CD4-positive, alpha-beta T cell treated with Interleukin-15 for 4 hours (primary cell): ENCODE data around the gene AHNAK.

ENCODE experiments used
- DNase-seq: peaks from one replicate; pipeline ENCODE4 v3.0.0-alpha.2; 2020; ENCODE audit warnings: low spot score

The AHNAK gene

DNA sequence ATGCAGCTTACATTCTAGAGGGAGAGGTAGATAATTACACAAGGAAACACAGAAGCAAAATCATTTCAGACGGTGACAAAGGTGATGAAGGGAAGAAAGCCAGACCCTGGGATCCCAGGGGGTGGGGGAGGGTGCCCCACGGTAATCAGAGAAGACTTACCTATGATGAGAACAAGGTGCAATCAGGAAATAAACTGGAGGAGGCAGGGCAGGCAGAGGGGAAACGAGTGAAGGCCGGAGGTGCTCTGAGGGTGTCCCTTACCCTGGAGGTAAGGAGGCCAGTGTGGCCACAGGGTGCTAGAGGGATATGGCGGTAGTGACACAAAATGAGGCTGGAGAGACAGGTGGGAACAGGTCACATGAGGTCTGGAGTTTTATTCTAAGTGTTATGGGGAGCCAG is 141.7 kb downstream of the AHNAK start:
- no peak for DNase-seq

DNA sequence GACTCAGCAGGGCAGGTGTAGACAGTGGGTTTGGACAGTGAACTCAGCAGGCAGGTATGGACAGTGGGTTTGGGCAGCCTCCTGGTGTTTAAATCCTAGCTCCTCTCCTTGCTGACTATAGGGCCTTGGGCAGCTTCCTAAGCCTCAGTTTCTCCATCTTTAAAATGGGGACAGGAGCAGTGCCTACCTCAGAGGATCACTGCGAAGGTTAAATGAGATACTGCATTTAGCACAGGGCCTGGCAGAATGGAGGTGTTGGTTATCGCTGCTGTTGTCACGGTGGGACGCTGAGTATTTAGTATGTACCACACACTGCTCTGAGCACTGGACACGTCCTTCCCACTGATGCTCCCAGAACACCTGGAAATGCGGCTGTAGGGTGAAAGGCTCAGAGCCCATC is 142.2 kb downstream of the AHNAK start:
- no peak for DNase-seq

DNA sequence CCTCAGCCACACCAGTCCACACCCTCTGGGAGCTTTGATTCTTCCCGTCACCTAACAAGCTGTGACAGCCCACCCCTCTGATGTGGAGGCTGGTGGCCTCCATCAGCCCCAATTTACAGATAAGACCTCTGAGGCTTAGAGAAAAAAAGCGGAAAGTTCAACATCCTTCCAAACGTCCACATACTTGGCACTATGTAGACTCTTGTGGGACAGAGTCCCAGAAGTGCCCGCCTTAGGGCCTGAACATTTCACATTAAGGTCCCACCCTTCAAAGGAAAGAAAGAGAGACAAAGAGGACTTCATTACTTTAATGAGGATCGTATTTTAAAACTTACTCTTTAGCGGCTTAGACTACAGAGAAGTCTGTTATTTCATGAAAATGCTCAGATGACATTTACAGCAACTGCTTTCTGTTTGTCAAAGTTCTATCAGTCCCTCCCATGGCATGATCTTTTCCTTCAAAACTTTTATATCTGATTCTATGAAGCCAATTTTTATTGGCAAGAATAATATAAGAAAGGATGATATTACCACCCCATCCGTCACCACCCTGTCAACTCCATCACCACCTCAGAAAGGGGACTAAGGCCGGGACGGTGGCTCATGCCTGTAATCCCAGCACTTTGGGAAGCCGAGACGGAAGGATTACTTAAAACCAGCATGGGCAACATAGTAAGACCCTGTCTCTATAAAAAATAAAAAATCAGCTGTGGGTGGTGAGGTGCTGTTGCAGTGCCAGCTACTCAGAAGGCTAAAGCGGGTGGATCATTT is 143.5 kb downstream of the AHNAK start:
- DNase-seq: no peak

DNA sequence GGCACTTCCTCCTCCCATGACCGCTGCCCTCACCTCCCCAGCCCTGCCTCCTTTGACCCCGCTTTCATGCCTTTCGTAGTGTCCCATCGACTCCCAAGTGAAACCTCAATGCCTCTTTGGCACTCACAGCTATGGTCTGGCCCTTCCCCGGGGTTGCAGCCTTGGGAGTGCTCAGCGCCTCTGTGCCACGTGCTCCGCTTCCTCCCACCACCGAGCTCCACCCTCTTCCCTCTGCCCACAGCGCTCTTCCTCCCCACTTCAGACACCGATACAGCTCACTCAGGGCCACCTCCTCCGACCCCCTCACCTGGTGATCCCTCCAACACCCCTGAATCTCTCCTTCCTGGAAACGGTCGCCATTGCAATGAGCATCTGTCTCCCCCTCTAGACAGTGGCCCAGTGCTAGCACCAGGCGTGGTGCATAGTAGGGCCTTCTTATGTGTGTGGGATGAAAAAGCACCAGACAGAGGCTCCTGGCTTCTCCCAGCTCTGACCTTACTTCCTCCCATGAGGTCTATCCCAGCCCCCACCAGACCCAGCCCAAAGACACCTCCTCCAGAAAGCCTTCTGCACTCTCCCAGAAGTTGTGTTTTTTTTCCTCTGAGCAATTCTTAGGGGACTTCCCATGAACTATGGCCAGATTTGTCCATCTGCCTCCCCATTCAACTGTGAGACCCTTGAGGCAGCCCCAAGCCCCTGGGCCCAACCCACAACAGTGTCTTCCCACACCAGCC is 144.2 kb downstream of the AHNAK start:
- DNase-seq: peak; percentile 50

DNA sequence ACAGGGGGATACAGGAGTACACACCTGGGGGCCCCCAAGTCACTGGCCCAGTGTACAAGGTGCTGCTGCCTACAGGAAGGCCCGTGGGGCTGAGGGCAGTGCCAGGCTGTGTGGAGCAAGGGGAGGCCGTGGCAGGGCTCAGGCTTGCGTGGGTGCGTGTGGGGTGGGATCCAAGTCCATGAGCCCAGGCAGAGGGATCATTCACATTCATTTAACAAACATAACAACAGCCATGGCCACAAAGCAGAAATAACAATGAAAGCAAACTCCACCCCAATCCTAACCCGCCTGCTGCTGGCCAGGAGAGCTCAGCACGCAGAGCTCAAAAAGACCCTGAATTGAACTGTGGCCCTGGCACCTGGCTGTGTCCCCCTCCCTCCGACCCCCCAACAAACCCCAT is 144.8 kb downstream of the AHNAK start:
- no peak for DNase-seq

DNA sequence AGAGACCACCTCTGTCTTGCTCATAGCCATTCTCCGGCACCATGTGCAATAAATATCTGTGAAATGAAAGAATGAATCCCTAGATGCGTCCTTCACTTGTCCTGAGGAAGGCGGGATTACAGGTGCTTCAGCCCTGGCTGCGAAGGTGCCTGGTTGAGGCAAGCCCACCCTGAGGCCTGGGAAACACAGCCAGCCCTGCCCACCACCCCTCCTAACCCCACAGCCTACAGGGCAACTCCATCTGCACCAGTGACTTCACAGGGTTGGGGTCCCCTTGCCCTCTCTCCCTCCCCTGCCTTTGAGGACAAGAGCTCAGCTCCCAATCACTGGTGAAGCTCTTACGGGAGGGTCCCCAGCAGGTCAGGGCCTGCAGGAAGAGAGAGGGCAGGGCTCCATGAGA is 145.2 kb downstream of the AHNAK start:
- no peak for DNase-seq

DNA sequence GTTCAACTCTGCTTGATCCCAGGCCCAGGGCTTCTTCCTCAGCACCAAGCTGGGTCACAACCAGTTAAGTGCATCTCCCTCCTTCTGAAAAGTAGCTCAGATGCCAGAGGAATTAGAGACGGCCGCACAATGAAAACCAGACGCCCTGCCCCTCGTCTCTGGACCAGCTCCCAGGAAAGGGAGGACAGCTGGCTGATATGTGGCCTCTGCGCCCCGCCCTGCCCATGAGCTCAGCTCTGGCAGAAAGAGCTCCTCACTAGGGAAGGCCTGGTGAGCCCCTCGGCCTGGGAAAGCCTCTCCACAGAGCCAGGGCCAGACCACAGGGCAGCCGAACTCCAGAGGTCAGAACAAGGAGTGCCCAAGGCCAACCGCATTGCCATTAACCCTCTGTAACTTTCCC is 145.8 kb downstream of the AHNAK start:
- no peak for DNase-seq

DNA sequence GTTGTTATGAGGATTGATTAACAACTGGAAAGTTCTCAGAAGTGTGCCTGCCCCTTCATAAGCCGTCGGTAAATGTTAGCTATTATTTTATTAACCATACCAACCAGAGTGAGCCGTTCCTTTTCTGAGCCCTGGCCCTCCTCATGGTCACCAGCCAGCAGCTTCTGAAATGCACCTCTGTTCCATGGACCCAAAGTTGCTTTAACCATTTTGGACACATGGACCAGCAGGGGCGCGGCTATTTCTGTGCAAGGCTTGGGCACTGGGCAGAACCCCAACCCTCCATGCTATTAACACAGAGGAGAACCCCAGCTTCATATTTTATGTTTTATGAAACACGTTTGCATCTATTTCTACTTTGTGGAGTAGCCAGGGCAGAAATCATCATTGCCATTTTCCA is 146.3 kb downstream of the AHNAK start:
- DNase-seq: no peak

DNA sequence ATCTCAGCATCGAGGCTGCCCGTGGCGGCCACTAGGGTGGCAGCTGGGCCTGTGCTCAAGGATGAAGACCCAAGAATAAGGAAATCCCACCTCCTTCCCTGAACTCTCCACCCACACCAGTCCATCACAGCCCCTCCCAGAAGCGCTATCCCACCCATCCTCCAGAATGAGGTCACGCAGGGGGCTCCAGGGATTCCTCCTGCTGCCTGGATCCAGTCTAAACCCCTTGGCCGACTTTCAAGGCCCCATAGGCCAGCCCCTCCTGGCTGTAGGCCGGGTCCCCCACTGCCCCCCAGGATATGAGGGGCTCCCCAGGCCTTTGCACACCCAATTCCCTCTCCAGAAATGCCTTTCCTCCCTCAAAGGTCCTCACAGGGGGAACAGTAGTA is 146.7 kb downstream of the AHNAK start:
- DNase-seq: no peak

DNA sequence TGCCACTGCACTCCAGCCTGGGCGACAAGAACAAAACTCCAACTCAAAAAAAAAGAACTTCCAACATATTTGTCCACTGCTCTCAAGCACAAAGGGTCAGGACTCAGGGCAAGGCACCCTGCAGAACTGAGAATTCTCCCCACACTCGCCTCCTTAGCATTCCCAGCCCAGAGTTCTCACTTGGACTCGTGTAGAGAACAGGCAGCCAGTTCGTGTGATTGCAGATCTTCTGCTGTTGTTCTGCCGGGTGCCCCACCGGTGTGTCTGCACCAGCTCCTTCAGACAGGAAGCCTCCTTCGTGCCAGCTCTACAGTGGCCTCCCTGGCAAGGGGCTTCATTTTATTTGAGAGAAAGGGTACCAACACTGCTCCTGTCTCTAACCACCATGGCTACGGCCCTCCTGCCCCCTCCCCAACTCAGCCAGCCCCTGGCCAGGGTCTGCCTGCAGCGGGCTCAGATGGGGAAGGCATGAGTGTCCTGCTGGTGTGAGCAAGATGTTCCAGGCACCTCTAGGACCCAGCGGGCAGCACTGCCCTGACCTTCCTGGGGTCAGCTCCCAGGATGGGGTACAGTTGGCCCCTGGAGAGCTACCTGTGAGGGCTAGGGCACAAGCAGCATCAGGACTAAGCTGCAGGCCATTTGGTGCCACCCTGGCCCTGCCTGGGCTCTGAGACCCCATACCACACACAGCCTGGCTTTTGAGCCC is 147.3 kb downstream of the AHNAK start:
- no peak for DNase-seq

DNA sequence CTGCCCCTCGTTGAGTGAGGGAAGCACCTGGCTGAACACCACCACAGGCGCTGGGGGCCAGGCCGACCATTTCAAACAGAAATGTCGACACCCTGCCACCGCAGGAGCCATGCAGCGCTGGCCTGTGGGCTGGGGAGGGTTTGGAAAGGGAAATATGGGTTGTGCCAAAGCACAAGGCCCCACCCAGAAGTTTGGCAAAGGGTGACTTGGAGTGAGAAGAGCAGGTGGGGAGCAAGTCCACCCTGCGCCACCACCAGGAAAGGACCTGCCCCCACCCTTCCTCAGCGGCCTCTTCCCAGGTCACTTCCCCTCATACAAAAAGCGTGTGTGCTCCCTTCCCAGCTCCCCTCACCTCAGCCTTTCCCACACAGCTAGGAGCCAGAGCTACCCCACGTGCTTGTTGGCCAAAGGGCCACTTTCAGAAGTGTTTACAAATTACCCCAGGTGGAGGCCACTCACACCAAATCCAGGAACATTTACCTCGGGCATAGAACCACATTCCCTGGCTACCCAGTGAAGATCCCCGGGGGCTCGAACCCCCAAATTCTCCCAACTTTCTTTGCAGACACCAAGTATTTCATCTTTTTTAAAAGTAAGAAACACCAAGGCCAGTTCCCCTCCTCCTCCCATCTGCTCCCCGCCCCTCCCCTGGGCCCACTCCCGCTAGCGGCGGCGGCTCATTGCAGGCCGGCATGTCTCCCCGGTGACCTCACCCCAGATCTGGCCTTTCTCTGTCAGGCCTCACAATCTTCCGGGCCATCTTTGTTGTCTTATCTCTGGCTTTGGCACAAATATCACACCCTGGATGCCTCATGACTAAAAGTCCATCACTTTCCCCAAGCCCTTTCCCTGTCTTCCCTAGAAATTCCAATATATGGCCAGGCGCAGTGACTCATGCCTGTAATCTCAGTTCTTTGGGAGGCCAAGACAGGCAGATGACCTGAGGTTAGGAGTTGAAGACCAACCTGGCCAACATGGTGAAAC is 148.3 kb downstream of the AHNAK start:
- no peak for DNase-seq

DNA sequence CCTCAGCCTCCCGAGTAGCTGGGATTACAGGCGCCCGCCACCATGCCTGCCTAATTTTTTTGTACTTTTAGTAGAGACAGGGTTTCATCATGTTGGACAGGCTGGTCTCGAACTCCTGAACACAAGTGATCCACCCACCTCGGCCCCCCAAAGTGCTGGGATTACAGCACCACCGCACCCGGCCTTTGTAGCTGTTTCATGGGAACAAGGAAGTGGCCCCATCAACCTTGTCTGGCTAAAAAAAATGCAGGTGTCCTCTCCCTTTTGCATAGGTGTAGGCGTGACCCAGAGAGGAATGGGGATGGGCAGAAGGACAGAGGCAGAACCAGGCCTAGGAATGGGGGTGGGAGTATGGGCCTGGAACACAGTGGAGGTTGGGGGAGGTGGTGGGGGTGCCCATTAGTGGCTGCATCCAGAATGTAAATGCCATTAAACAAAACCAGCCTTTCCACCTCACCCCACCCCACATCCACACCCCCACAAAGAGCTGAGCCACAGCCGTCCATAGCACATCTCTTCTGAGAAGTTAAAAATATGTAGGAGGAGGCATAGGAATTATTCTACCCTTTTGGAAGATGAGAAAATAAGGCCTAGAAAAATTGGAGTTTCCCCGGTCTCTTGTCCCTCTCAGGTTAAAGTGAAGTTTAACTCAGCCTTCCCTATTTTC is 150.6 kb downstream of the AHNAK start:
- no peak for DNase-seq

DNA sequence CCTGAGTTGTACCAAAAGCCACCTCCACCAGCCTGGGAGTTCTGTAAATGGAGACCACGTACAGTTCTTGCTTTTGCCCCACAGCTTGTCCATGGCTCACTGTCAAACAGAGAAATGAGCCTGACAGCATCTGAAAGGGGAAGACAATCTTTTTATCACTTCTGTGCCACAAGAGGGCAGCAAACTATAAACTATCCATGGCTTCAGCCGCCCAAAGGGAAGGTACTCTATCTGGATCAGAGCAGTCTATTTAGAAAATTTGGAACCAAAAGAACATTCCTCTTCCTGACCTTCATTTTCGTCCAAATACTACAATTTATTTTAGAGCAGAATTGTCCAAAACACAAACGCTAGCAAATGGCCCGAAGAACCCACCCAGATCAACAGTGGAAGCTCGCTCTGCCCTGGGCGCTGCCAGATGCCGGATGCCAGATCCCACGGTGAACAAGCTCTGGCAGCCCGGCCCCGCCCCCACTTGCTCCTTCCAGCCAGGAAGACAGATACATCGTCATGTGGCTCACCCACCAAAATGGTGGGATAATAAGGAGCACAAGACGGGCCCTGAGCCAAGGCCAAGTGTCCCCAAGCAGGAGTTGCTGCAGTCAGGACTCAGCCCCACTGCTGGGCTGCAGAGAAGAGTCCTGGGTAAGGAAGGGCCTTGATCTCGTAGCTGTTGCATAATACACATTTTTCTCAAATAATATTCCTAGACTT is 151.6 kb downstream of the AHNAK start:
- DNase-seq: peak; percentile 75

DNA sequence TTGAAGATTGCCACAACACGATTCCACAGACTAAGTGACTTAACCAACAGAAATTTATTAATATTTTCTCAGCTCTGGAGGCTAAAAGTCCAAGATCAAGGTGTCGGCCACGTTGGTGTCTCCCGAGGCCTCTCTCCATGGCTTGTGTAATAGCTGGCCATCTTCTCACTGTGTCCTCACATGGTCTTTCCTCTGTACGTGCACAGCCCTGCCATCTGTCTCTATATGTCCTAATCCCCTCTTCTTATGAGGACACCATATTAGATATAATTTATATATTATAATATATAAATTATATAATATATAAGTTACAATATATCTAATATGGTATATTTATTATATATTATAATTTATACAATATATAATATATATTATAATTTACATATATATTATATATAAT is 152.9 kb downstream of the AHNAK start:
- no peak for DNase-seq

DNA sequence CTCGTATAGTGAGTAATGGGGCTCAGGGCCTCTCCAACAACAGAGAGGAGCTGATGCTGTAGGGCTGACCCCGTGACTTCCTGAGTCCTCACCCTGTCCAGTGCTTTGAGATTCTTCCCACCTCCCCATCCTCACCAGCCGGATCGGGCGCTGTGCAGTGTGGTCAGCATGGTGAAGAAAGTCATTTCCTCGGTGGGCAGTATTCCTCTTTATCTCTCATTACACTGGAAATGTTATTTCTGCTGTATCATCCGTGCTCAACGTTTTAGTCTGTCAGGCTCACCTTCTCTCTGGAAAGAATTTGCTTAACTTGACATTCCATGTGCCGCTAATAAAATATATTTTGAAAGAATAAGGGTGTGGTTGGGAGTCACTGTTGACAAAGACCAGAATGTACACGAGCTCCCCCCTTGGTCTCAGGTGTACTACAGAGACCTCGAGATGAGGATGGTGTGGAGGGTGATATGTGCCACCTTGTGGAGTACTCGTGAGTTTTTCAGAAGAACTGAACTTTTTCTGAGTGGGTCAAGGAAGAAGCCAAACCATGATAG is 153.5 kb downstream of the AHNAK start:
- peak; percentile 48 for DNase-seq

DNA sequence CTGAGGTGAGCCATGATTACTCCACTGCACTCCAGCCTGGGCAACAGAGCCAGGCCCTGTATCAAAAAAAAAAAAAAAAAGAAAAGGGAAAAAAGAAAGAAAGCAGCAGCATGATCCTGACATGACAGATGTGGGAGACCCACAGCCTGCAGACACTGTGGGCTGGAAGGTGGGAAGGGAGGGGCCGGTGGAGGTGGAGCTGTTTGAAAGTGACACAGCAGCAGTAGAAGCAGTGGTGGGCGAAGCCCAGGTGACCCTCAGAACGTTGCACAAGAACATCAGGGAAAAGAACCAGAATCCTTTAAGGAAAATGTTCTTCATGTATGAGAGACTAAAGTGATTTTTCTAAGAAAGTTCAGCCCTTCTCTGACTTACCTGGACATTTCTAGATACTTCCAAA is 154.1 kb downstream of the AHNAK start:
- DNase-seq: no peak

DNA sequence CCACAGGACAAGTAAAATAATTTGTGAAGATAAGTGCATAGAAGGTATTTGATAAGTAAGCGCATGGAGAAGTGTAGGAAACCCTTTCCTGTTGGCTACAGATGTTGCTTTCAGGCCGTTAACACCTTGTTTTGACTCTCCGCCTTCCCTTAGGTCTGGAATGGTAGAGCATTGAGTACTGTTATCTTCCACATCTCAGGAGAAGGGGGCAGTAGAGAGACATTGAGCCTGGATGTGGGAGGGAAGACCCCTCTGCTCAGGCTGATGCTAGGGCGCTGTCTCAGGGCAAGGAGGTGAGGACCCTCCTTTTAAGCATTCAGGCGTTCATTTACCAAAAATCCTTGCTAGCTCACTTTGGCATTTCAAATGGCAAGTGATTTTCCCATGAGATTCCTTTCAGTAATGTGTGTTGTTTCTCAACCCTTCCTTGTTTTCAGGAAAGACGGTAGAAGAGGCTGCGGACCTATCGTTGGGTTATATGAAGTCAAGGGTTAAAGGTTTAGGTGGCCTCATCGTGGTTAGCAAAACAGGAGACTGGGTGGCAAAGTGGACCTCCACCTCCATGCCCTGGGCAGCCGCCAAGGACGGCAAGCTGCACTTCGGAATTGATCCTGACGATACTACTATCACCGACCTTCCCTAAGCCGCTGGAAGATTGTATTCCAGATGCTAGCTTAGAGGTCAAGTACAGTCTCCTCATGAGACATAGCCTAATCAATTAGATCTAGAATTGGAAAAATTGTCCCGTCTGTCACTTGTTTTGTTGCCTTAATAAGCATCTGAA is 154.8 kb downstream of the AHNAK start:
- no peak for DNase-seq

DNA sequence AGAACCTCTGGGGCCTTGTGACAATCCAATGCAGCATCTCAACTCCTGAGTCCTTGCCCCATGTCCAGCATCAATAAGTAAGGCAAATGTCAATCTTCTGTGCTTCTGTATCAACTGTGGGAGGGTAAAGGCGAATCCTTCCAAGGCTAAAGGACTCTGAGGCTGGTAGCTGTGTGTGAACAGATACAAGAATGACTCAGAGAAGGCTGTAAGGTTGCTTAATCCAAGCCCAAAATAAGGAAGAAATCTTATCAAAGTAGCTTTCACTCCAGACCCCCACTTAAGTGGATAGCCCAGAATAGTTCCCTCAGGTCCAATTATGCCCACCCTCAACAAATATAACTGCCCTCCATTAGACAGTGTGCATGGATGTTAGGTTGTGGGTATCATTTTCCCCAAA is 155.9 kb downstream of the AHNAK start:
- no peak for DNase-seq

DNA sequence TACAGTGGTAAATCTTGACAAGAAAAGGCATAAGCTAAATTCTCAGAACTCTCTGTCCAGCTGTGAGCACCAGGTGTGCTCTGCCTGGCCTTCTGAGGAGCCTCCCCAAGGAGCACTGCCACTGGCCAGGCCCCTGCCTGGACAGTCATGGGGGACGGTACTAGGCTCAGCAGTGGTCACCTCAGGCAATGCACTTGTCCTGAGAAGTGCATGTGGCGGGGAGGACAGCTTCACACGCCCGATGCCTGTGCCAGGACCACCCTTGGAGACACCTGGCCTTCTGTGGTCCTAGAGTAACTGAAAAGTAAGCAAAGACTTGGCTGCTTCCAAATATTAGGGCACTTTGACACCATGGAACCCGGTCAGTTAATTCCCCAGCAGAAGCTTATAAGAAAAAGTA is 156.4 kb downstream of the AHNAK start:
- DNase-seq: no peak

DNA sequence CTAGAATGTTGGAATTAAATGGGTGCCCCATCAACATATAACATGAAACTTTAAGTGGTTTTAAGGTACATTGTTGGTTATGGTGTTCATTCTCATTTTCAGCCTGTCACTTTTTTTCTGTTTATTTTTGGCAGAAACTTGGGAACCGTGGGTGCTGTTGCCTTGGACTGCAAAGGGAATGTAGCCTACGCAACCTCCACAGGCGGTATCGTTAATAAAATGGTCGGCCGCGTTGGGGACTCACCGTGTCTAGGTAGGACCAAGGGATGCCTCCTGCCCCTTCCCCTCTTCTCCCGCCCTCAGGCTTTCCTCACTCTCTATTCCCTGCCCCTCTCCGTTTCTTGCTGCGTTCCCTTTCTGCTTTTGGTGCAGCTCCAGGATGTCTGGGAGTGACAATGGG is 157.6 kb downstream of the AHNAK start:
- no peak for DNase-seq
